Type B pancreatic cell (in vitro differentiated cells): Measurements from ENCODE around the gene OR10AD1. TPM values are rescaled to one million over a fixed set of nuclear protein-coding genes. Genes with fewer than 3 reads are reported as not detected.

Experiments
- DNase-seq: peaks from one replicate; pipeline ENCODE4 v3.0.0; 2021; ENCODE audit warnings: mixed read lengths; ENCODE audit not compliant: unreplicated experiment; ENCODE audit errors: extremely low spot score
- H3K27ac Mint-ChIP-seq: 2 replicates; pipeline ENCODE4 v1.8.0; 2021; ENCODE audit warnings: mild to moderate bottlenecking, mixed read lengths
- H3K27me3 Mint-ChIP-seq: 2 replicates; pipeline ENCODE4 v1.8.0; 2021; ENCODE audit warnings: mixed read lengths
- H3K36me3 Mint-ChIP-seq: 2 replicates; pipeline ENCODE4 v1.8.0; 2021; ENCODE audit warnings: mixed read lengths
- H3K4me1 Mint-ChIP-seq: one replicate; pipeline ENCODE4 v1.8.0; 2021; ENCODE audit warnings: mixed read lengths; ENCODE audit not compliant: unreplicated experiment
- H3K4me3 Mint-ChIP-seq: 2 replicates; pipeline ENCODE4 v1.8.0; 2021; ENCODE audit warnings: mild to moderate bottlenecking, mixed read lengths
- H3K9me3 Mint-ChIP-seq: 2 replicates; pipeline ENCODE4 v1.8.0; 2021; ENCODE audit warnings: mixed read lengths
- total RNA-seq: library from RNA; stranded (reverse); gene quantifications from 2 replicates; pipeline ENCODE4 v1.2.1, GENCODE V29; 2021; ENCODE audit warnings: low replicate concordance
- TF ChIP-seq, protein P1 (sequence below): fragments of 200-600 bp; sonication (generic); conservative IDR thresholded peaks from 2 replicates; pipeline ENCODE4 v1.5.0; 2021; ENCODE audit warnings: antibody characterized with exemption, mild to moderate bottlenecking

Gene OR10AD1
- total RNA-seq, 1 donor from 2014 or later, result not detected

- TF ChIP-seq, protein P1, sequence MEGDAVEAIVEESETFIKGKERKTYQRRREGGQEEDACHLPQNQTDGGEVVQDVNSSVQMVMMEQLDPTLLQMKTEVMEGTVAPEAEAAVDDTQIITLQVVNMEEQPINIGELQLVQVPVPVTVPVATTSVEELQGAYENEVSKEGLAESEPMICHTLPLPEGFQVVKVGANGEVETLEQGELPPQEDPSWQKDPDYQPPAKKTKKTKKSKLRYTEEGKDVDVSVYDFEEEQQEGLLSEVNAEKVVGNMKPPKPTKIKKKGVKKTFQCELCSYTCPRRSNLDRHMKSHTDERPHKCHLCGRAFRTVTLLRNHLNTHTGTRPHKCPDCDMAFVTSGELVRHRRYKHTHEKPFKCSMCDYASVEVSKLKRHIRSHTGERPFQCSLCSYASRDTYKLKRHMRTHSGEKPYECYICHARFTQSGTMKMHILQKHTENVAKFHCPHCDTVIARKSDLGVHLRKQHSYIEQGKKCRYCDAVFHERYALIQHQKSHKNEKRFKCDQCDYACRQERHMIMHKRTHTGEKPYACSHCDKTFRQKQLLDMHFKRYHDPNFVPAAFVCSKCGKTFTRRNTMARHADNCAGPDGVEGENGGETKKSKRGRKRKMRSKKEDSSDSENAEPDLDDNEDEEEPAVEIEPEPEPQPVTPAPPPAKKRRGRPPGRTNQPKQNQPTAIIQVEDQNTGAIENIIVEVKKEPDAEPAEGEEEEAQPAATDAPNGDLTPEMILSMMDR, result no peak
- H3K27ac Mint-ChIP-seq, result no peak overlapping the region
- no peaks in the 10 kb centered on the region for H3K9me3 Mint-ChIP-seq
- H3K36me3 Mint-ChIP-seq, result no peaks in the 10 kb centered on the region
- DNase-seq, result no peak
- no peak overlapping the region for H3K4me3 Mint-ChIP-seq
- peaks cover 57% of the 10 kb centered on the region for H3K27me3 Mint-ChIP-seq
- H3K4me1 Mint-ChIP-seq, result peaks cover 28% of the 10 kb centered on the region
These were observed 23.6 kb downstream of the OR10AD1 start for GRCh38 chr12:48179466-48179865.

GRCh38 chr12:48177982-48178381 lies 25.1 kb downstream of the OR10AD1 start:
- Mint-ChIP-seq H3K27ac (no peak overlapping the region), H3K27me3 (peaks cover 46% of the 10 kb centered on the region), H3K4me1 (peaks cover 24% of the 10 kb centered on the region), H3K9me3 (no peaks in the 10 kb centered on the region), H3K4me3 (no peak overlapping the region), H3K36me3 (no peaks in the 10 kb centered on the region)
- no peak for DNase-seq
- TF ChIP-seq, protein P1, result no peak

DNA sequence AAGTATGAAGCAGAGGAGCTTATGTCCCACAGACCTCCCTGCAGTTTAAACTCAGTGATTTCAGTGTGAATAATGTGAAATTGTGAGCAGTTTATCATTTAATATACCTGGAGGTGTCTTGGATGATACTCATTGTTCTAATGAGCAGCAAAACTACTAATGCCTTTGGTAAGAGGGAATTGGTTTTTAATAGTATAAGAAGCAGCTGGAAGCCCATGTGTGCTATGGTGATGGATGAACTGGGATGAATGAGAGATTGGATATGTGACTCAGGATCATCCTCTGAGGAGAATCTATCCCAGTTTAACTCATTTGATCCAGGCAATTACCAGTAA lies 26.7 kb downstream of the OR10AD1 start:
- peak overlapping the region; percentile 26 for H3K27ac Mint-ChIP-seq
- no peak for DNase-seq
- peaks cover 17% of the 10 kb centered on the region for H3K4me1 Mint-ChIP-seq
- TF ChIP-seq, protein P1, result no peak
- H3K4me3 Mint-ChIP-seq, result peak overlapping the region; percentile 53
- no peaks in the 10 kb centered on the region for H3K36me3 Mint-ChIP-seq
- H3K27me3 Mint-ChIP-seq, result peaks cover 30% of the 10 kb centered on the region
- H3K9me3 Mint-ChIP-seq, result no peaks in the 10 kb centered on the region

- TF ChIP-seq, protein P1, result no peak
- peak overlapping the region; percentile 53 for H3K4me3 Mint-ChIP-seq
- H3K27me3 Mint-ChIP-seq, result peaks cover 24% of the 10 kb centered on the region
- no peaks in the 10 kb centered on the region for H3K36me3 Mint-ChIP-seq
- peaks cover 17% of the 10 kb centered on the region for H3K4me1 Mint-ChIP-seq
- H3K9me3 Mint-ChIP-seq, result no peaks in the 10 kb centered on the region
- DNase-seq, result no peak
- H3K27ac Mint-ChIP-seq, result peak overlapping the region; percentile 26
These were observed 27.3 kb downstream of the OR10AD1 start for GRCh38 chr12:48175613-48176416.

GRCh38 chr12:48169011-48169410 lies 34.1 kb downstream of the OR10AD1 start:
- H3K36me3 Mint-ChIP-seq, result no peaks in the 10 kb centered on the region
- TF ChIP-seq, protein P1, result no peak
- no peak for DNase-seq
- no peaks in the 10 kb centered on the region for H3K4me1 Mint-ChIP-seq
- H3K27me3 Mint-ChIP-seq, result peaks cover 2% of the 10 kb centered on the region
- H3K9me3 Mint-ChIP-seq, result no peaks in the 10 kb centered on the region
- no peak overlapping the region for H3K4me3 Mint-ChIP-seq
- H3K27ac Mint-ChIP-seq, result no peak overlapping the region
